Progenitor cell of endocrine pancreas (in vitro differentiated cells): ENCODE data around the gene ZCCHC12. TPM values are rescaled to one million over a fixed set of nuclear protein-coding genes. Genes with fewer than 3 reads are reported as not detected.

Source experiments
- DNase-seq: peaks from one replicate; pipeline ENCODE4 v3.0.0; 2021; ENCODE audit warnings: low spot score; ENCODE audit not compliant: unreplicated experiment
- H3K27ac Mint-ChIP-seq: 2 replicates; pipeline ENCODE4 v1.8.0; 2021; ENCODE audit warnings: mild to moderate bottlenecking, moderate library complexity, mixed read lengths
- H3K27me3 Mint-ChIP-seq: 2 replicates; pipeline ENCODE4 v1.8.0; 2021; ENCODE audit warnings: mixed read lengths
- H3K36me3 Mint-ChIP-seq: 2 replicates; pipeline ENCODE4 v1.8.0; 2022; ENCODE audit warnings: mixed read lengths; ENCODE audit not compliant: insufficient read depth
- H3K4me1 Mint-ChIP-seq: 2 replicates; pipeline ENCODE4 v1.8.0; 2021; ENCODE audit warnings: low read depth, mixed read lengths
- H3K4me3 Mint-ChIP-seq: 2 replicates; pipeline ENCODE4 v1.8.0; 2021; ENCODE audit warnings: low read depth, mild to moderate bottlenecking, moderate library complexity, mixed read lengths
- H3K9me3 Mint-ChIP-seq: 2 replicates; pipeline ENCODE4 v1.8.0; 2021; ENCODE audit warnings: low read depth, mixed read lengths
- total RNA-seq: library from RNA; stranded (reverse); gene quantifications from 2 replicates; pipeline ENCODE4 v1.2.1, GENCODE V29; 2021
- TF ChIP-seq, protein P1 (sequence below): fragments of 200-600 bp; sonication (generic); IDR thresholded peaks from one replicate; pipeline ENCODE4 v1.5.0; 2021; ENCODE audit warnings: antibody characterized with exemption, mild to moderate bottlenecking; ENCODE audit not compliant: unreplicated experiment

The ZCCHC12 gene
- total RNA-seq, 1 donor from 2014 or later: 2.3 TPM

GRCh38 chrX:118865231-118865630, 41.6 kb downstream of the ZCCHC12 start:
- Mint-ChIP-seq H3K4me3 (no peak overlapping the region), H3K4me1 (peaks cover 3% of the 10 kb centered on the region), H3K36me3 (no peaks in the 10 kb centered on the region), H3K27me3 (no peaks in the 10 kb centered on the region), H3K27ac (no peak overlapping the region), H3K9me3 (peaks cover 12% of the 10 kb centered on the region)
- no peak for DNase-seq
- TF ChIP-seq, protein P1, sequence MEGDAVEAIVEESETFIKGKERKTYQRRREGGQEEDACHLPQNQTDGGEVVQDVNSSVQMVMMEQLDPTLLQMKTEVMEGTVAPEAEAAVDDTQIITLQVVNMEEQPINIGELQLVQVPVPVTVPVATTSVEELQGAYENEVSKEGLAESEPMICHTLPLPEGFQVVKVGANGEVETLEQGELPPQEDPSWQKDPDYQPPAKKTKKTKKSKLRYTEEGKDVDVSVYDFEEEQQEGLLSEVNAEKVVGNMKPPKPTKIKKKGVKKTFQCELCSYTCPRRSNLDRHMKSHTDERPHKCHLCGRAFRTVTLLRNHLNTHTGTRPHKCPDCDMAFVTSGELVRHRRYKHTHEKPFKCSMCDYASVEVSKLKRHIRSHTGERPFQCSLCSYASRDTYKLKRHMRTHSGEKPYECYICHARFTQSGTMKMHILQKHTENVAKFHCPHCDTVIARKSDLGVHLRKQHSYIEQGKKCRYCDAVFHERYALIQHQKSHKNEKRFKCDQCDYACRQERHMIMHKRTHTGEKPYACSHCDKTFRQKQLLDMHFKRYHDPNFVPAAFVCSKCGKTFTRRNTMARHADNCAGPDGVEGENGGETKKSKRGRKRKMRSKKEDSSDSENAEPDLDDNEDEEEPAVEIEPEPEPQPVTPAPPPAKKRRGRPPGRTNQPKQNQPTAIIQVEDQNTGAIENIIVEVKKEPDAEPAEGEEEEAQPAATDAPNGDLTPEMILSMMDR: no peak

- Mint-ChIP-seq H3K27me3 (no peaks in the 10 kb centered on the region), H3K4me1 (peaks cover 5% of the 10 kb centered on the region), H3K4me3 (no peak overlapping the region), H3K9me3 (peaks cover 17% of the 10 kb centered on the region), H3K36me3 (no peaks in the 10 kb centered on the region), H3K27ac (no peak overlapping the region)
- TF ChIP-seq, protein P1: no peak
- no peak for DNase-seq
Measured at GRCh38 chrX:118867251-118867650, 43.6 kb downstream of the ZCCHC12 start.

- peaks cover 5% of the 10 kb centered on the region for H3K4me1 Mint-ChIP-seq
- no peak for DNase-seq
- H3K27me3 Mint-ChIP-seq: no peaks in the 10 kb centered on the region
- no peak overlapping the region for H3K27ac Mint-ChIP-seq
- peaks cover 14% of the 10 kb centered on the region for H3K9me3 Mint-ChIP-seq
- H3K36me3 Mint-ChIP-seq: peaks cover 1% of the 10 kb centered on the region
- TF ChIP-seq, protein P1: no peak
- no peak overlapping the region for H3K4me3 Mint-ChIP-seq
Measured at GRCh38 chrX:118872102-118872566, 48.5 kb downstream of the ZCCHC12 start.

Other genes starting within 250 kb of the ZCCHC12 start
- 29.9 and 30.8 TPM in 2 replicates for gene IL13RA1, start 96.2 kb upstream of the ZCCHC12 start, total RNA-seq
- gene LONRF3, start 150.8 kb downstream of the ZCCHC12 start, total RNA-seq: 0.96 and 1.5 TPM in 2 replicates
- gene CT47C1, start 249.2 kb downstream of the ZCCHC12 start, total RNA-seq: not detected in 2 replicates